Measurements from ENCODE around the gene HMGCL. TPM values are rescaled to one million over a fixed set of nuclear protein-coding genes. Genes with fewer than 3 reads are reported as not detected.

HMGCL gene
- 3.7 TPM for polyA plus RNA-seq (2013, experiment 1 of 2)
- polyA plus RNA-seq (2013, experiment 2 of 2) = 3.7 TPM

GRCh38 chr1:23825076-23825761, at the start of gene HMGCL:
HMGCL (minus strand) TSS chr1:23825429; CDS start chr1:23825415, 14 bp downstream.
- WGBS (ENCODE audit: extremely low coverage, insufficient coverage, low lambda C conversion rate) = no CpG with 5 or more reads among the region's 42 CpGs
- Histone ChIP-seq H2BK120ac (ENCODE audit: low read depth, low read length) (no peak within 1 kb of the TSS), H3K27ac (ENCODE audit: low read depth, low read length) (peak within 1 kb of the TSS; percentile 78), H3K4me3 (ENCODE audit: low read length) (peak within 1 kb of the TSS; percentile 99), H2AK5ac (ENCODE audit: low read length) (peak within 1 kb of the TSS; percentile 82), H3K4ac (ENCODE audit: low read depth, low read length) (peak within 1 kb of the TSS; percentile 27), H3K36me3 (ENCODE audit: control insufficient read depth, insufficient read depth, low read length) (no peaks in the 10 kb centered on the region), H3K27me3 (ENCODE audit: insufficient read depth, low read length, poor library complexity) (no peaks in the 10 kb centered on the region), H4K5ac (ENCODE audit: low read length) (peak within 1 kb of the TSS; percentile 87), H3K79me1 (ENCODE audit: low read length) (peaks cover 2% of the 10 kb centered on the region), H4K8ac (ENCODE audit: low read depth, low read length) (peak within 1 kb of the TSS; percentile 68), H3K4me1 (ENCODE audit: control insufficient read depth, low read depth, low read length) (peaks cover 2% of the 10 kb centered on the region), H3K9ac (ENCODE audit: low read length) (peak within 1 kb of the TSS; percentile 97), H2BK15ac (replicated peaks; ENCODE audit: low read depth) (no peak within 1 kb of the TSS), H2BK5ac (ENCODE audit: low read length) (no peak within 1 kb of the TSS), H3K4me2 (ENCODE audit: low read length) (peak within 1 kb of the TSS; percentile 100), H3K23ac (ENCODE audit: low read length) (no peak within 1 kb of the TSS), H3K56ac (ENCODE audit: low read length) (peak within 1 kb of the TSS; percentile 99), H3K18ac (ENCODE audit: low read length) (peak within 1 kb of the TSS; percentile 13), H3K79me2 (ENCODE audit: control insufficient read depth, insufficient read depth, low read length) (no peaks in the 10 kb centered on the region)
- peak; percentile 93 for DNase-seq

GRCh38 chr1:23872421-23872820, 47.2 kb upstream of the HMGCL start:
- no peak overlapping the region for H3K27ac ChIP-seq (ENCODE audit: low read depth, low read length)

GRCh38 chr1:23869051-23869450, 43.8 kb upstream of the HMGCL start:
- Histone ChIP-seq H3K36me3 (ENCODE audit: control insufficient read depth, insufficient read depth, low read length) (no peaks in the 10 kb centered on the region), H3K4me1 (ENCODE audit: control insufficient read depth, low read depth, low read length) (no peaks in the 10 kb centered on the region), H2BK5ac (ENCODE audit: low read length) (no peak overlapping the region), H3K27me3 (ENCODE audit: insufficient read depth, low read length, poor library complexity) (peaks cover 12% of the 10 kb centered on the region), H3K18ac (ENCODE audit: low read length) (no peak overlapping the region), H2BK15ac (replicated peaks; ENCODE audit: low read depth) (no peak overlapping the region), H3K23ac (ENCODE audit: low read length) (no peak overlapping the region), H3K4me2 (ENCODE audit: low read length) (no peak overlapping the region), H3K79me1 (ENCODE audit: low read length) (no peaks in the 10 kb centered on the region), H4K8ac (ENCODE audit: low read depth, low read length) (no peak overlapping the region), H3K79me2 (ENCODE audit: control insufficient read depth, insufficient read depth, low read length) (no peaks in the 10 kb centered on the region), H3K4ac (ENCODE audit: low read depth, low read length) (no peak overlapping the region), H4K5ac (ENCODE audit: low read length) (no peak overlapping the region), H3K56ac (ENCODE audit: low read length) (no peak overlapping the region), H3K4me3 (ENCODE audit: low read length) (no peak overlapping the region), H2BK120ac (ENCODE audit: low read depth, low read length) (no peak overlapping the region), H3K9ac (ENCODE audit: low read length) (no peak overlapping the region), H2AK5ac (ENCODE audit: low read length) (no peak overlapping the region), H3K27ac (ENCODE audit: low read depth, low read length) (no peak overlapping the region)
- no CpG with 5 or more reads among the region's 10 CpGs for WGBS (ENCODE audit: extremely low coverage, insufficient coverage, low lambda C conversion rate)
- no peak for DNase-seq

More at GRCh38 chr1:23872421-23872820, 47.2 kb upstream of the HMGCL start:
- Histone ChIP-seq H2AK5ac (ENCODE audit: low read length) (no peak overlapping the region), H3K4me2 (ENCODE audit: low read length) (no peak overlapping the region), H4K5ac (ENCODE audit: low read length) (no peak overlapping the region), H3K36me3 (ENCODE audit: control insufficient read depth, insufficient read depth, low read length) (no peaks in the 10 kb centered on the region), H2BK5ac (ENCODE audit: low read length) (no peak overlapping the region), H2BK120ac (ENCODE audit: low read depth, low read length) (no peak overlapping the region), H3K18ac (ENCODE audit: low read length) (no peak overlapping the region), H3K4me3 (ENCODE audit: low read length) (no peak overlapping the region), H3K79me1 (ENCODE audit: low read length) (no peaks in the 10 kb centered on the region), H3K23ac (ENCODE audit: low read length) (no peak overlapping the region), H3K4ac (ENCODE audit: low read depth, low read length) (no peak overlapping the region), H3K56ac (ENCODE audit: low read length) (no peak overlapping the region), H3K4me1 (ENCODE audit: control insufficient read depth, low read depth, low read length) (no peaks in the 10 kb centered on the region), H3K79me2 (ENCODE audit: control insufficient read depth, insufficient read depth, low read length) (no peaks in the 10 kb centered on the region), H2BK15ac (replicated peaks; ENCODE audit: low read depth) (no peak overlapping the region), H3K9ac (ENCODE audit: low read length) (no peak overlapping the region), H4K8ac (ENCODE audit: low read depth, low read length) (no peak overlapping the region), H3K27me3 (ENCODE audit: insufficient read depth, low read length, poor library complexity) (peaks cover under 1% of the 10 kb centered on the region)
- DNase-seq = no peak
- WGBS (ENCODE audit: extremely low coverage, insufficient coverage, low lambda C conversion rate) = no CpG with 5 or more reads among the region's 3 CpGs

GRCh38 chr1:23868557-23869016, 43.4 kb upstream of the HMGCL start:
- no peaks in the 10 kb centered on the region for H3K79me2 ChIP-seq (ENCODE audit: control insufficient read depth, insufficient read depth, low read length)
- no peak overlapping the region for H2AK5ac ChIP-seq (ENCODE audit: low read length)
- H2BK5ac ChIP-seq (ENCODE audit: low read length) = no peak overlapping the region
- H3K27ac ChIP-seq (ENCODE audit: low read depth, low read length) = no peak overlapping the region
- H3K4me2 ChIP-seq (ENCODE audit: low read length) = peak overlapping the region; percentile 36
- H2BK15ac ChIP-seq (replicated peaks; ENCODE audit: low read depth) = no peak overlapping the region
- no peak overlapping the region for H4K5ac ChIP-seq (ENCODE audit: low read length)
- H4K8ac ChIP-seq (ENCODE audit: low read depth, low read length) = no peak overlapping the region
- H2BK120ac ChIP-seq (ENCODE audit: low read depth, low read length) = no peak overlapping the region
- peak overlapping the region; percentile 78 for H3K56ac ChIP-seq (ENCODE audit: low read length)
- no peak overlapping the region for H3K18ac ChIP-seq (ENCODE audit: low read length)
- H3K9ac ChIP-seq (ENCODE audit: low read length) = peak overlapping the region; percentile 45
- no peaks in the 10 kb centered on the region for H3K36me3 ChIP-seq (ENCODE audit: control insufficient read depth, insufficient read depth, low read length)
- H3K4me3 ChIP-seq (ENCODE audit: low read length) = no peak overlapping the region
- no peaks in the 10 kb centered on the region for H3K79me1 ChIP-seq (ENCODE audit: low read length)
- H3K23ac ChIP-seq (ENCODE audit: low read length) = no peak overlapping the region
- H3K27me3 ChIP-seq (ENCODE audit: insufficient read depth, low read length, poor library complexity) = peaks cover 12% of the 10 kb centered on the region
- DNase-seq = peak; percentile 14
- no peak overlapping the region for H3K4ac ChIP-seq (ENCODE audit: low read depth, low read length)
- no CpG with 5 or more reads among the region's 20 CpGs for WGBS (ENCODE audit: extremely low coverage, insufficient coverage, low lambda C conversion rate)
- H3K4me1 ChIP-seq (ENCODE audit: control insufficient read depth, low read depth, low read length) = no peaks in the 10 kb centered on the region

- H3K79me1 ChIP-seq (ENCODE audit: low read length) = no peaks in the 10 kb centered on the region
- no peak within 1 kb of the TSS for H2BK5ac ChIP-seq (ENCODE audit: low read length)
- no peaks in the 10 kb centered on the region for H3K36me3 ChIP-seq (ENCODE audit: control insufficient read depth, insufficient read depth, low read length)
- H3K23ac ChIP-seq (ENCODE audit: low read length) = no peak within 1 kb of the TSS
- H2BK15ac ChIP-seq (replicated peaks; ENCODE audit: low read depth) = no peak within 1 kb of the TSS
- H3K4me3 ChIP-seq (ENCODE audit: low read length) = peak within 1 kb of the TSS; percentile 47
- H4K5ac ChIP-seq (ENCODE audit: low read length) = no peak within 1 kb of the TSS
- whole genome bisulfite sequencing (ENCODE audit: extremely low coverage, insufficient coverage, low lambda C conversion rate) = no CpG with 5 or more reads among the region's 71 CpGs
- H3K9ac ChIP-seq (ENCODE audit: low read length) = peak within 1 kb of the TSS; percentile 63
- no peak within 1 kb of the TSS for H4K8ac ChIP-seq (ENCODE audit: low read depth, low read length)
- no peak within 1 kb of the TSS for H3K18ac ChIP-seq (ENCODE audit: low read length)
- H3K27me3 ChIP-seq (ENCODE audit: insufficient read depth, low read length, poor library complexity) = peaks cover 12% of the 10 kb centered on the region
- H3K79me2 ChIP-seq (ENCODE audit: control insufficient read depth, insufficient read depth, low read length) = no peaks in the 10 kb centered on the region
- H2BK120ac ChIP-seq (ENCODE audit: low read depth, low read length) = no peak within 1 kb of the TSS
- H3K27ac ChIP-seq (ENCODE audit: low read depth, low read length) = no peak within 1 kb of the TSS
- peak; percentile 96 for DNase-seq
- H3K4ac ChIP-seq (ENCODE audit: low read depth, low read length) = no peak within 1 kb of the TSS
- no peak within 1 kb of the TSS for H2AK5ac ChIP-seq (ENCODE audit: low read length)
- no peaks in the 10 kb centered on the region for H3K4me1 ChIP-seq (ENCODE audit: control insufficient read depth, low read depth, low read length)
- H3K4me2 ChIP-seq (ENCODE audit: low read length) = peak within 1 kb of the TSS; percentile 90
- H3K56ac ChIP-seq (ENCODE audit: low read length) = peak within 1 kb of the TSS; percentile 85
Observed at GRCh38 chr1:23867895-23868556, 42.8 kb upstream of the HMGCL start, which contains the start of gene FUCA1. FUCA1 (minus strand) TSS chr1:23868290; CDS start chr1:23868286, 4 bp downstream.
